Ramos (cell line): ENCODE measurements around the gene NINL.

Experiments used
- in situ Hi-C: fragments of 300-500 bp; cut with MboI; formaldehyde crosslinking; loops from one replicate; pipeline ENCODE4 v1.14.3; 2022; ENCODE audit warnings: low sequenced_read_pairs; ENCODE audit not compliant: unreplicated experiment

NINL gene

DNA sequence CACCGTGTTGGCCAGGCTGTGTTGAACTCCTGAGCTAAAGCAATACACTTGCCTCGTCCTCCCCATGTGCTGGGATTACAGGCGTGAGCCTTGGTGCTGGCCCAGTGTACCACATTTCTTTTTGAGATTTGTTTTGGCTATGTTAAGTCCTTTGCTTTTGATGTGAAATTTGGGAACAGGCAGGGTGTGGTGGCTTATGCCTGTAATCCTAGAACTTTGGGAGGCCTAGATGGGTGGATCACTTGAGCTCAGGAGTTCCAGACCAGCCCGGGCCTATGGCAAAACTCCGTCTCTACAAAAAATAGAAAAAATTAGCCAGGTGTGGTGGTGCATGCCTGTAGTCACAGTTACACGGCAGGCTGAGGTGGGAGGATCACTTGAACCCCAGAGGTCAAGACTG is 137.7 kb downstream of the NINL start:
- in situ Hi-C loops, result no loop called here

DNA sequence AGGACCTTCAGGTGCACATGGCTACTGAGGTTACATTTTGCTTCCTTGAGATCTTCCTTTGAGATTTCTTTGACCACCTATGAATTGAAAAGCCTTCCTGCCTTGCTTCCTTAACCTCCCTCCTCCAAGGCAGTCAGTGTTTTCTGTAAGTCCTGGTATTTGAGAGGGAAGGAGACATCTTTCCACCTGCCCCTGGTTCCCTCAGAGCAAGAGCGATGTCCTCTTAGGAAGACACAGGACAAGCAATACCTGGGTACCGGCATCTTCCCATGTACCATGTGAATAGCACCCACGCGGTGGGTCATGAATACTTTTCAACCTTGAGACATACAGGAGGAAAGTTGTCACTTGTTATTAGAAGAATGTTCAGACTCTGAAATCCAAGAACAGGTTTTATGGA is 140.8 kb downstream of the NINL start:
- in situ Hi-C loops, result no loop called here

DNA sequence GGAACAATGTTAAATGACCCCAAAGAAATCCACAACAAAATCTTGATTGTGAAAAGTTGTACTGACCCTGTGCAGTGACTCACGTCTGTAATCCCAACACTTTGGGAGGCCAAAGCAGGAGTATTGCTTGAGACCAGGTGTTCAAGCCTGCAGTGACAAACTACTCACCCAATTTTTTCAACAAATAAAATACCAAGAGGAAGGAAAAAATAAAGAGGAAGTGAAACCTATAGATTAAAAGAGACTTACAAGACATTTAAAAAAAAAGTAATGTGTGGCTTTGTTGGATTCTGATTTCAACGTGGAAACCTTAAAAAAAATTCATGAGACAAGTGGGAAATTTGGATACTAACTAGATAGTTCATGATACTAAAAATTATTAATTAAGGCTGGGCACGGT is 146.0 kb downstream of the NINL start:
- in situ Hi-C loops, result no loop called here

DNA sequence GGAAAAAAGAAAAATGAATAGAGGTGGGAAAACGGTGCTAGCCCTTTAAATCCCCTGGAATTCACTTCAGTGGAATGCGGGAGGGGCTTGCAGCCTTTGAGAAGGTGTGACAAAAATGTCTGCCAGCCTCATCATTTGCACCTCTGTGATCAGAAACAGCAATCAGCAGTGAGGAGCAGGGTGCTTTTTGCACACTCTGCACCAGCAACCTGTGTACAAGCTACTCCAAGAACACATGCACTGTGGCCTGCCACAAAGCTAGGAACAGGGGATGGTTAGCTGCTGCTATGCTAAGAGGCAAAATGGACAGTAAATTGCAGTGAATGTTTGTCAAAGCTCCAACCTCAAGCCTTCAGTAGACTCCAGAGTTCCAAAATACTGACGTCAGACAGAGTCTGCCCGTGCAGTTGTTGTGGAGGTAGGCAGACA is 148.2 kb downstream of the NINL start:
- in situ Hi-C loops, result no loop called here

DNA sequence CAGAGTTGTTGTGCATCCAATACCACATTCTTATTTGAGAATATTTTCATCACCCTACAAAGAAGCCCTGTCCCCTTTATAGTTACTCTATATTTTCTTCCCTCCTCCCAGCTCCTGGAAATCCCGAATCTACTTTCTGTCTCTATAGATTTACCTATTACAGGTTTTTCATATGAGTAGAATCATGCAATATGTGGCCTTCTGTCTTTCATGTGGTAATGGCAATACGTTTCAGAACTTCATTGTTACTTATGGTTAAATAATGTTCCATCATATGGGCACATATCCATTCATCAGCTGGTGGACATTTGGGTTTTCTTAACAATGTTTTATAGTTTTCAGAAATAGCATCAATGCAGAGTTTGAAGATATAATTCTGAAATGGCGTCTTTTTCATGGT is 160.8 kb downstream of the NINL start:
- in situ Hi-C loops, result no loop called here

DNA sequence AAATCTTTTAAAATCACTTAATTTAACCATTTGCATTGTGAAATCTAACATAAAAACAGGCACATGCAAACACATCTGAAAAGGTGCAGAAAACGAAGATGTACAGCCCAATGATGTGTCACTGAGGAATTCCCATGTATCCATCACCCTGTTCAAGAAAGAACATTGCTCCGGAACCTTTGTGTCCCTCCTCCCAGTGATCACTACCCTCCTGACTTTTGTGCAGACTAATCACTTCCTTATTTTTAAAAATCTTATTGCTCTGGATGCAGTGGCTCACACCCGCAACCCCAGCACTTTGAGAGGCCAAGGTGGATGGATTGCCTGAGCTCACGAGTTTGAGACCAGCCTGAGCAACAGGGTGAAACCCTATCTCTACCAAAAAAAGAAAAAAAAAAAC is 163.3 kb downstream of the NINL start:
- in situ Hi-C loops, result no loop called here

DNA sequence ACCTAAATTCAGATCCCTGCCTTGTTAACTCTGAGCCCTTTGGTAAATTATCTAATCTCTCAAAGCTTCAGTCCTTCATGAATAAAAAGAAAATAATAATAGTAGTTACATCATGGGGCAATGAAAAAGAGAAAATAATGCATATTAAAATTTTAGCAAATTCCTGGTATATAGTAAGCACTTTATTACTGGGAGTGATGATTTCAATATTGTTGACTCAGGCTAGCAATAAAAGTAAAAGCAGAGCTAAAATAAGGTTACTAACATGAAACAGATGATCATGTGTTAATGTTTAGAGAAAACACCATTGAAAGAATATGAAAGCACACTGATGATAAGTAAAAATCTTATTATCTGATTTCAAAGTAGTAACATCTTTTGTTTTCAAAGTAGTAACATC is 164.2 kb downstream of the NINL start:
- in situ Hi-C loops, result no loop called here

DNA sequence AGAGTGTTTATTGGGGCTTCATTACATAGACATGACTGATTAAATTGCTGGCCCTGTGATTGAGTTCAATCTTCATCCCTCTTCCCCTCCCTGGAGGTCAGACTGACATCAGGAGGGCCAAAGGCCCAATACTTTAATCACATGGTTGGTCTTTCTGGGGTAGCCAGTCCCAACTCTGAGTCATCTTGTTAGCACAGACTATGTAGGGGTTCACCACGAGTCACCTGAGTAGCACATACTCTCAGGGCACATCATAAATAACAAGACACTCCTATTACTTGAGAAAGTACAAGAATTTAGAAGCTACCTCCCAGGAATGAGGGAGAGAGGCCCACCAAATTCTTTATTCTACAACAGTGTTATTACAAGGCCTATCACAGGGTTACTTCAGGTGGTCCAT is 166.6 kb downstream of the NINL start:
- in situ Hi-C loops, result no loop called here

DNA sequence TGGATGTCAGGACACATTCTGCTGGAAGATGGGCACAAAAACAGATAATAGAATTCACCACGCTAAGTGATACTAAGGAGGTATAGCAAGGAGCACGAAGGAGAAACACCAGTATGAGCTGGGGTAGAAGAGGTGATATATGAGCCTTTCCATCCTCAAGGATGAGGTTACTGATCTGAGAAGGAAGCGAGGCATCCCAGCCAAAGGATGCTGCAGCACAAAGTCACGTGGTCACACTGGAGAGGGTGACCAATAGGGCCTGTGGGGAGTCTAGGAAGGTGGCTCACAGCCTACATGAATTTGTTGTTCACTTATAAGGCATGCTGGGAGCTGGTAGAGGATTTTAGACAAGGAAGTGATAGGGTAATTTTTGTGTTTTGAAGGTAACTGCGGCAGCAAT is 176.4 kb downstream of the NINL start:
- in situ Hi-C loops, result no loop called here

DNA sequence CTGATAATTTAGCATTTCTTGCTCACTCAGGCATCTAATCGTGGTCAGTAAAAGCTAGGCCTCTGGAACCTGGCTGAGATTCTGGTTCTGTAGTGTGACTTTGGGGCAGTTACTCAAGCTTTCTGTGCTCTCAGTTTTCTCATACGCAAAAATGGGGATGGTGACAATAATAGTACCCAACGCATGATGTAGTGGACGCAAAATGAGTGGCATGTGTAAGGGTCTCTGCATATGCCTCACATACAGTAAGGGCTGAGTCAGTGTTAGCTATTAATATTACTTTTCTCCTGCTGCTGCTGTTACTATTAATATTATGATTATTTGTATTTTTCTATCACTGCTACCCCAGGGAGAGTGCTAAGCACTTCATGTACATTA is 177.2 kb downstream of the NINL start:
- in situ Hi-C loops, result no loop called here

DNA sequence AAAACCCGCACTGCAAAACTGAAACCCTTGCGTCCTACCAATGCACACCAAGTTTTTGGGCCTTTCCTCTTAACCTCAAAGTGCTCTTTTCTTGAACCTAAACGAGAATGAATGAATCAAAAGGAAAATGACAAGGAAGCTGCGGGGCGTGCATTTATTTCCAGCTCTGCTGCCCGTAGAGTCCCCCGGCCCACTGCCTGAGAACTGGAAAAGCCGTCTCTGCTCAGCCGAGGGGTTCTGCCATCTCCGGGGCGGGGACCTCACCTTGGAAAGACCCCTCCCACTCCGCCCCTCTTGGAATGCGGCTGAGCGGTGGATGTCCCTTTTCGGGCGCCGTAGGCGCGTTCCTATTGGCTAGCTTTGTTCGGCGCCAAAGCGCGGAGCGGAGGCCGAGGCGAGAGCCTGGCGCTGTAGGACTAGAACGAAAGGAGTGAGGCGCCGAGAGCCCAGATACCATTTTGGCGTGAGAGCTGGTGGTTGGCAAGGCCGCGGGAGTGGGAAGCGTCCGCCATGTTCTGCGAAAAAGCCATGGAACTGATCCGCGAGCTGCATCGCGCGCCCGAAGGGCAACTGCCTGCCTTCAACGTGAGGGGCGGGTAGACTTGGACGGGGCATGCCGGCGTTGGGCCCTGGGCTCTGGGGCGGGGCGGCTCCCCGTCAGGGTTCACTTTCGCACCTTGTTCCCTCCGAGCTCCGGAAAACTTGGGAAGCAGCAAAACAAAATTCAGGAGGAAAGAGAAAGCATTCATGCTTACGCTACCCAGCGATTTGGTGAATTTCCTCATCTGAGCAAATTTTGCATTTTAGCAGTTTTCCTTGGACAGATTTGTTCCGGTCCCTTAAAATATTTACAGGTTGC is 177.8 kb downstream of the NINL start, which contains the start of gene GINS1:
TSS of gene GINS1 (plus strand) at position 363 of the 859 bp plus-strand sequence. CDS start at position 511, 148 bp downstream.
- in situ Hi-C loops, result no loop called here
